ENCODE measurements around the gene GH2.
"Not testable (repeated sequence)": the region's sequence is repeated elsewhere in the genome, so short reads cannot be mapped to it uniquely, and the experiment has no call there.

The GH2 gene

GRCh38 chr17:63919311-63919723 is 37.6 kb upstream of the GH2 start:
- H3K79me1 ChIP-seq (replicated peaks; ENCODE audit: low read length, poor library complexity, severe bottlenecking), result no peaks in the 10 kb centered on the region
- no peak overlapping the region for H4K8ac ChIP-seq (ENCODE audit: low read length)
- no peak overlapping the region for H2BK120ac ChIP-seq (ENCODE audit: low read depth, low read length)
- H3K27ac ChIP-seq (ENCODE audit: low read length, poor library complexity, severe bottlenecking), result no peak overlapping the region
- no peak overlapping the region for H3K4ac ChIP-seq (ENCODE audit: low read depth in 1 of 2, low read length in 2 of 2)
- no peaks in the 10 kb centered on the region for H3K36me3 ChIP-seq (ENCODE audit: control insufficient read depth in 1 of 2, insufficient read depth in 2 of 2, low read depth in 1 of 2, low read length in 2 of 2)
- H2AK5ac ChIP-seq (ENCODE audit: low read length, severe bottlenecking), result no peak overlapping the region
- H3K9me3 ChIP-seq (ENCODE audit: control insufficient read depth, low read length), result no peaks in the 10 kb centered on the region
- no peak overlapping the region for H2BK5ac ChIP-seq (ENCODE audit: low read depth, low read length, poor library complexity, severe bottlenecking)
- no peak overlapping the region for H3K14ac ChIP-seq (ENCODE audit: low read length in 2 of 2)
- no peak overlapping the region for H3K18ac ChIP-seq (ENCODE audit: low read depth in 1 of 2, low read length in 2 of 2)
- H3K23ac ChIP-seq (ENCODE audit: low read length in 2 of 2), result no peak overlapping the region
- no peak overlapping the region for H2BK15ac ChIP-seq (ENCODE audit: low read depth, poor library complexity, severe bottlenecking)
- H4K91ac ChIP-seq (ENCODE audit: low read length), result no peak overlapping the region
- H3K4me3 ChIP-seq (ENCODE audit: insufficient read depth in 1 of 2, low read depth in 1 of 2, low read length in 2 of 2), result no peak overlapping the region
- no peaks in the 10 kb centered on the region for H3K4me1 ChIP-seq (ENCODE audit: control insufficient read depth, insufficient read depth, low read depth, low read length)
- no peak overlapping the region for H3K4me2 ChIP-seq (ENCODE audit: low read length, poor library complexity, severe bottlenecking)
- H2BK12ac ChIP-seq (ENCODE audit: low read length in 2 of 2), result no peak overlapping the region
- WGBS, result 46% methylated on average over 8 of the region's 8 CpGs
- H3K27me3 ChIP-seq (ENCODE audit: control insufficient read depth in 1 of 2, insufficient read depth in 1 of 2, low read length in 2 of 2), result peaks cover 32 to 43% of the 10 kb centered on the region in 2 experiments
- H3K9ac ChIP-seq (ENCODE audit: low read length), result no peak overlapping the region
- H2AFZ ChIP-seq (ENCODE audit: low read depth, low read length), result no peak overlapping the region
- DNase-seq, result peak; percentile 65

DNA sequence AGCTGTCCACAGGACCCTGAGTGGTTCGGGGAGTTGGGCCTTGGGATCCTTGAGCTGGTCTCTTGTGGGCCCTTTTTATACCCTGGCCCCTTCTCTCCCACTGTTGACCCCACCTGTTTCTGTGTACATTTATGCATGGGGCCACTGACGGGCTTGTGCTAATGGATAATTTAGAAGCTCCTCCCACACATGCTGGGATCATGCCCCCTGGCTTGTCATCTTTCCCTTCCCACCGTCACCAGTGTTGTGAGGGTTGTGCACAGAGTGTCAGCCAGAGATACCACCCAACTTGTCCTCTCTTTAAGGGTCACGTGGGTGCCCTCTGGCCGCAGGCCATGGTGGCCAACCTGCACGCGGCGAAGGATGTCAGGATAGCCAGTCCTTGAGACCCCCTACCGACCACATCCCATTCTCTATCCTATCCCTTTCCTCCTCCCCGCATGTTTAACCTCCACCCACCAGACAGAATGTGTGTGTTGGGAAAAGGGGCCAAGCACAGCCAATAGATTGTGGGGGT is 37.1 kb upstream of the GH2 start, which contains the start of gene GH1:
GH1 (minus strand) TSS at position 51 of the 517 bp plus-strand sequence. CDS start 63 bp downstream, outside the sequence.
- not testable (repeated sequence) for H2AK5ac ChIP-seq (ENCODE audit: low read length, severe bottlenecking); H3K18ac ChIP-seq (ENCODE audit: low read depth in 1 of 2, low read length in 2 of 2); H3K4me3 ChIP-seq (ENCODE audit: insufficient read depth in 1 of 2, low read depth in 1 of 2, low read length in 2 of 2); H3K23ac ChIP-seq (ENCODE audit: low read length in 2 of 2); H2BK15ac ChIP-seq (ENCODE audit: low read depth, poor library complexity, severe bottlenecking); H3K9me3 ChIP-seq (ENCODE audit: control insufficient read depth, low read length); H2BK120ac ChIP-seq (ENCODE audit: low read depth, low read length); H3K14ac ChIP-seq (ENCODE audit: low read length in 2 of 2); H4K8ac ChIP-seq (ENCODE audit: low read length); H3K4me1 ChIP-seq (ENCODE audit: control insufficient read depth, insufficient read depth, low read depth, low read length); H3K79me1 ChIP-seq (replicated peaks; ENCODE audit: low read length, poor library complexity, severe bottlenecking); H3K36me3 ChIP-seq (ENCODE audit: control insufficient read depth in 1 of 2, insufficient read depth in 2 of 2, low read depth in 1 of 2, low read length in 2 of 2); DNase-seq; H2AFZ ChIP-seq (ENCODE audit: low read depth, low read length); H3K4me2 ChIP-seq (ENCODE audit: low read length, poor library complexity, severe bottlenecking); H4K91ac ChIP-seq (ENCODE audit: low read length); H2BK5ac ChIP-seq (ENCODE audit: low read depth, low read length, poor library complexity, severe bottlenecking); H3K4ac ChIP-seq (ENCODE audit: low read depth in 1 of 2, low read length in 2 of 2); H3K9ac ChIP-seq (ENCODE audit: low read length); H3K27ac ChIP-seq (ENCODE audit: low read length, poor library complexity, severe bottlenecking); H2BK12ac ChIP-seq (ENCODE audit: low read length in 2 of 2)
- 37% methylated on average over 8 of the region's 10 CpGs for WGBS
- H3K27me3 ChIP-seq (ENCODE audit: control insufficient read depth in 1 of 2, insufficient read depth in 1 of 2, low read length in 2 of 2), result peaks cover 32 to 45% of the 10 kb centered on the region in 2 experiments

GRCh38 chr17:63918305-63918704 is 36.6 kb upstream of the GH2 start:
- WGBS, result 19% methylated on average over 9 of the region's 10 CpGs
- DNase-seq, result no peak
- H3K23ac ChIP-seq (ENCODE audit: low read length in 2 of 2), result no peak overlapping the region

GRCh38 chr17:63917646-63918045 is 35.9 kb upstream of the GH2 start:
- DNase-seq, result no peak
- H4K8ac ChIP-seq (ENCODE audit: low read length), result no peak overlapping the region
- no peak overlapping the region for H3K4me2 ChIP-seq (ENCODE audit: low read length, poor library complexity, severe bottlenecking)
- no peak overlapping the region for H3K4ac ChIP-seq (ENCODE audit: low read depth in 1 of 2, low read length in 2 of 2)
- H3K23ac ChIP-seq (ENCODE audit: low read length in 2 of 2), result no peak overlapping the region
- H2BK15ac ChIP-seq (ENCODE audit: low read depth, poor library complexity, severe bottlenecking), result no peak overlapping the region
- no peak overlapping the region for H3K27ac ChIP-seq (ENCODE audit: low read length, poor library complexity, severe bottlenecking)
- no peaks in the 10 kb centered on the region for H3K4me1 ChIP-seq (ENCODE audit: control insufficient read depth, insufficient read depth, low read depth, low read length)
- no peak overlapping the region for H2BK12ac ChIP-seq (ENCODE audit: low read length in 2 of 2)
- no peak overlapping the region for H2BK5ac ChIP-seq (ENCODE audit: low read depth, low read length, poor library complexity, severe bottlenecking)
- WGBS, result 63% methylated on average over 13 of the region's 13 CpGs
- no peaks in the 10 kb centered on the region for H3K36me3 ChIP-seq (ENCODE audit: control insufficient read depth in 1 of 2, insufficient read depth in 2 of 2, low read depth in 1 of 2, low read length in 2 of 2)
- H3K14ac ChIP-seq (ENCODE audit: low read length in 2 of 2), result no peak overlapping the region
- no peak overlapping the region for H2AFZ ChIP-seq (ENCODE audit: low read depth, low read length)
- no peak overlapping the region for H2BK120ac ChIP-seq (ENCODE audit: low read depth, low read length)
- H3K79me1 ChIP-seq (replicated peaks; ENCODE audit: low read length, poor library complexity, severe bottlenecking), result no peaks in the 10 kb centered on the region
- no peak overlapping the region for H3K18ac ChIP-seq (ENCODE audit: low read depth in 1 of 2, low read length in 2 of 2)
- peaks cover 38 to 51% of the 10 kb centered on the region in 2 experiments for H3K27me3 ChIP-seq (ENCODE audit: control insufficient read depth in 1 of 2, insufficient read depth in 1 of 2, low read length in 2 of 2)
- no peaks in the 10 kb centered on the region for H3K9me3 ChIP-seq (ENCODE audit: control insufficient read depth, low read length)
- H2AK5ac ChIP-seq (ENCODE audit: low read length, severe bottlenecking), result no peak overlapping the region
- no peak overlapping the region for H4K91ac ChIP-seq (ENCODE audit: low read length)
- no peak overlapping the region for H3K4me3 ChIP-seq (ENCODE audit: insufficient read depth in 1 of 2, low read depth in 1 of 2, low read length in 2 of 2)
- H3K9ac ChIP-seq (ENCODE audit: low read length), result no peak overlapping the region

More at GRCh38 chr17:63918305-63918704, 36.6 kb upstream of the GH2 start:
- Histone ChIP-seq H2BK5ac (ENCODE audit: low read depth, low read length, poor library complexity, severe bottlenecking) (no peak overlapping the region), H3K27me3 (ENCODE audit: control insufficient read depth in 1 of 2, insufficient read depth in 1 of 2, low read length in 2 of 2) (peaks cover 35 to 48% of the 10 kb centered on the region in 2 experiments), H2AFZ (ENCODE audit: low read depth, low read length) (no peak overlapping the region), H3K27ac (ENCODE audit: low read length, poor library complexity, severe bottlenecking) (no peak overlapping the region), H2BK12ac (ENCODE audit: low read length in 2 of 2) (no peak overlapping the region), H3K79me1 (replicated peaks; ENCODE audit: low read length, poor library complexity, severe bottlenecking) (no peaks in the 10 kb centered on the region), H2AK5ac (ENCODE audit: low read length, severe bottlenecking) (no peak overlapping the region), H4K8ac (ENCODE audit: low read length) (no peak overlapping the region), H3K4me3 (ENCODE audit: insufficient read depth in 1 of 2, low read depth in 1 of 2, low read length in 2 of 2) (no peak overlapping the region), H2BK120ac (ENCODE audit: low read depth, low read length) (no peak overlapping the region), H2BK15ac (ENCODE audit: low read depth, poor library complexity, severe bottlenecking) (no peak overlapping the region), H3K4me1 (ENCODE audit: control insufficient read depth, insufficient read depth, low read depth, low read length) (no peaks in the 10 kb centered on the region), H4K91ac (ENCODE audit: low read length) (no peak overlapping the region), H3K4ac (ENCODE audit: low read depth in 1 of 2, low read length in 2 of 2) (no peak overlapping the region), H3K14ac (ENCODE audit: low read length in 2 of 2) (no peak overlapping the region), H3K18ac (ENCODE audit: low read depth in 1 of 2, low read length in 2 of 2) (no peak overlapping the region), H3K36me3 (ENCODE audit: control insufficient read depth in 1 of 2, insufficient read depth in 2 of 2, low read depth in 1 of 2, low read length in 2 of 2) (no peaks in the 10 kb centered on the region), H3K9me3 (ENCODE audit: control insufficient read depth, low read length) (no peaks in the 10 kb centered on the region), H3K9ac (ENCODE audit: low read length) (no peak overlapping the region), H3K4me2 (ENCODE audit: low read length, poor library complexity, severe bottlenecking) (no peak overlapping the region)
